NCI-H1105 treated with DMSO at 0.1 percent for 48 hours (cell line): Measurements from ENCODE around the gene NEUROG1.
A peak's percentile ranks its signal among the peaks of the same experiment; 100 is the strongest.
"Not testable (repeated sequence)": the region's sequence is repeated elsewhere in the genome, so short reads cannot be mapped to it uniquely, and the experiment has no call there.

Source experiments
- DNase-seq: peaks from one replicate; lab custom pipeline; 2025; lab: John Stamatoyannopoulos, UW

NEUROG1 gene

GRCh38 chr5:135537271-135537670 lies 1.5 kb upstream of the NEUROG1 start:
- no peak for DNase-seq

GRCh38 chr5:135535420-135535819 lies 344 bp downstream of the NEUROG1 start:
- DNase-seq = no peak

- no peak for DNase-seq
Measured at GRCh38 chr5:135534609-135535419, 950 bp downstream of the NEUROG1 start.

DNA sequence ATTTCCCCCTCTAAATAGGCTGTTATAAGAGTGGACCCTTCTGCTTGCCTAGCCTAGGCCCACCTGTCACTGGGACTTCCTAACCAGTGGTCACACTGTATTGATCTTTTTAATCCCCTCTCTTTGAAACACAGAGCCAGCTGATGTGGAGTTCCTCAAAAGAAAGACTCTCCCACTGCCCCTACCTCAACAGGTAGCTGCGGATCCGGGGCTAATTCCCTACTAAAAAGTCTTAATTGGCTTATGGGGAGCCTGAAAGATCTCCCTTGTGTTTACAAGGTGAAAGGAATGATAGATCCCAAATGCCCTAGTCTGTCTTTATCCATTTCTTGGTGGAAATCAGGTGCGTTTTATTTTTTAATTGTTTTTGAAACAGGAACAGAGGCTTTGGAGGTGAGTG lies 2.0 kb downstream of the NEUROG1 start:
- no peak for DNase-seq

GRCh38 chr5:135533334-135533733 lies 2.4 kb downstream of the NEUROG1 start:
- no peak for DNase-seq

DNA sequence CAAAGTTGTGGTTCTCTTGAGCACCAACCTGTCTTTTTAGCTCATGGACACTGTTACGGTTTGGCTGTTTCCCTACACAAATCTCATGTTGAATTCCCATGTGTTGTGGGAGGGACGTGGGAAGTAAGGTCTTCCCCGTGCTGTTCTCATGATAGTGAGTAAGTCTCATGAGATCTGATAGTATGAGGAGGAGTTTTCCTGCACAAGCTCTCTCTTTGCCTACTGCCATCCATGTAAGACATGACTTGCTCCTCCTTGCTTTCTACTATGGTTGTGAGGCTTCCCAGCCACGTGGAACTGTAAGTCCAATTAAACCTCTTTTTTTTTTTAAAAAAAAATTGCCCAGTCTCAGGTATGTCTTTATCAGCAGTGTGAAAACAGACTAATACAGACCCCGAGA lies 6.2 kb downstream of the NEUROG1 start:
- DNase-seq = not testable (repeated sequence)

- no peak for DNase-seq
Measured at GRCh38 chr5:135526924-135527323, 8.8 kb downstream of the NEUROG1 start.

DNA sequence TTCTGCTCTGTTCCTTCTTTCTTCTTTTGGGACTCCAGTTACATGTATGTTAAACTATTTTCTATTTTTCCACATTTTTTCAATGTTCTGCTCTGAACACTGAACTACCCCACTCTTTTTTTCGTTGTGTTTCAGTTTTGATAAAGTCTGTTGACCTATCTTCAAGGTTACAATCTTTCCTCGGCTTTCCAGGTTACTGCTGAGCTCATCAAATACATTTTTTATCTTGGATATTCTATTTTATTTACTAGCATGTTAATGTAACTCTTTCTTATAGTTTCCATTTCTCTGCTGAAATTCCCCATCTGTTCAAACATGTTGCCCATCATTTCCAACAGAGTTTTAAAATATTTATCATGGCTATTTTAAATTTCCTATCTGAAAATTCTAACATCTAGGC lies 13.8 kb downstream of the NEUROG1 start:
- DNase-seq = no peak

- no peak for DNase-seq
Measured at GRCh38 chr5:135517631-135518030, 18.1 kb downstream of the NEUROG1 start.

DNA sequence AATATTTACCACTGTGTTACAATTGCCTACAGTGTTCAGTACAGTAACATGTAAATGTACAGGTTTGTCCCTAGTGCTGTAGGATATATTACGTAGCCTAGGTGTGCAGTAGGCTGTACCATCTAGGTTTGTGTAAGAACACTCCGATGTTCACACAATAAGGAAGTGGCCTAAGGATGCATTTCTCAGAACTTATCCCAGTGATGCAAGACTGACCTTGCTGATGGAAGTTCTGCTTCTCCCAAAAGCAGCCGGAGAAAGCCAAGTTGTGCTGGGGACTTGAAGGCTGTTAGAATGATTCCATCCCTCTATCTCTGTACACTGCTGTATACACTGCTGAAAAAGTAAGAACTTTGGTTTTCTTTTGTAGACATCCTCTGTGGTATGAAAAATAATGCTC lies 21.6 kb downstream of the NEUROG1 start:
- no peak for DNase-seq

GRCh38 chr5:135511761-135512575 lies 23.8 kb downstream of the NEUROG1 start:
- DNase-seq = peak; percentile 71

DNA sequence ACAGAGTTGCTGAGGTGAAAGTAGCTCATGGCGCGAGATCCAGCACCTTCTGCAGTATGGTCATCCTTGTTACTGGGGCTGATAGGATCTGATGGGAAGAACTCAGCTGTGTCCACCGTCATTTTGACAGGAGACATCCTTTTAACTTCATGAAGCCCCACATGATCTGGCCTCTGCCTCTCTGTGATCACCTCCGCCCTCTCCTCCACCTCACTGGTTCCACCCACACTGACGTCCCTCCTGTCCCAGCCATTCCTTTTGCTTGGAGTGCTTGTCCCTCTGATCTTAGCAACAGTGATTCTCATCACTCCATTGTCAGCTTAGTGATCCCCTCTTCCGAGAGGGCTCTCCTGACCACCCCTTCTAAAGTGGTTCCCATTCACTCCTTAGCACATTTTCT lies 25.8 kb downstream of the NEUROG1 start:
- no peak for DNase-seq

DNA sequence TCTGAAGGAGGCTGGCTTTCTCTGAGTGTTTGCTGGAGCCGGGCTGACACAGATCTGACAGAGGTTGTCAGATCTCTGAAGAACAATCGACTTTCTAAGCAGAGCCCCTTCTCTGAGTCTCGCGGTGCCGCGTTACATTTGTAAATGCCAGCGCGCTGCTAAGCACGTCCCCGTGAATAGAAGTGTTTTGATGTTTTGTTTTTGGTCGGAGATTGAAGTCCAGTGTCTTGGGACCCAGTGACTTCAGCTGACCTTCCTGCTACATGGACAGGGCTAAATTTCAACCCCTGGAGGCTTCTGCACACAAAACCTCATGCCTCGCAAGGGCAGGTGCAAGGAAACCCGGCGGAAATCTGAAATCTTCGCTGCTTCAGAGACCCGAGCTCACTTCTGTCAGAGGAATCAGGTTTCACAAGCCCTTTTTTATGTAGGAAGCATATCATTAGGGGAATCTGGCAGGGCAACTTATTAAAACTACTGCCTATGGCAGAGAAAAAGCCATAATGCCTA lies 27.2 kb downstream of the NEUROG1 start:
- no peak for DNase-seq

GRCh38 chr5:135505973-135506372 lies 29.8 kb downstream of the NEUROG1 start:
- peak; percentile 33 for DNase-seq

- DNase-seq = no peak
Measured at GRCh38 chr5:135504376-135504775, 31.4 kb downstream of the NEUROG1 start.

DNA sequence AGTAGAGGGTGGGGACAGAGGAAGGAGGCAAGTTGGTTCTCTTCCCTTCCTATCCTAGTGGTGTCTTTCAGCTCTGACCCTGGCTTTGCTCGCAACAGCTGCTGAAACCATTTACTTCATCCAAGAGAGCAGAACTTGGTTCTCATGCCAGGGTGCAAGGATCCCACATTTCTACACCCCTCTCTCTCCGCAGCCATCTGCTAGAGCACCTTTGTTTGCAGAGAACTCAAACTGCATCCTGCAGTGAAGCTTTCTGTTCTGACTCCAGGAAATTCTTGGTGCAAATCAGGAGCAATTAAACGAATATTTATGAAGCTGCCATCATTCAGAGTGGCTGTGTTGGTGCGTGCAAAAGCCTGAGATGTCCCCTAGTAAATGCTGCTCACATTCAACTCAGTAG lies 31.9 kb downstream of the NEUROG1 start:
- no peak for DNase-seq

GRCh38 chr5:135502836-135503520 lies 32.8 kb downstream of the NEUROG1 start:
- DNase-seq = no peak

DNA sequence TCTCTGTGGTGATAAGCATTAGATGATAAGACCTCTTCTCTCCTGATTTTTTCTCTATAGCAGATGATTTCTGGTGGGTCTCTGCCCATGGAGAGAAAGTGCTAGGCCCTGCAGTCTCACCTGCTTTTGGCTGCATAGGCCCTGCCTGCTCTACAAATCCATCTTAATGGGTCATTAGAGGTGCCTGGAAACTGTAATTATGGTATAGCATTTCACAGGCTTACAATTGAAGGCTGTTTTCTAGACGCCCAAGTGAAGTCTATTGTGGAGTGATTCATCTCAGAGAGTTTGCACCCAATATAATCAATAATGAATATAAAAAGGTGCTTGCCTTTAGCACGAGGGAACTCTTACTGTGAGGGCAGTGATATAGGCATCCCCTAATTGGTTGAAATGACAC lies 33.8 kb downstream of the NEUROG1 start:
- DNase-seq = peak; percentile 70

DNA sequence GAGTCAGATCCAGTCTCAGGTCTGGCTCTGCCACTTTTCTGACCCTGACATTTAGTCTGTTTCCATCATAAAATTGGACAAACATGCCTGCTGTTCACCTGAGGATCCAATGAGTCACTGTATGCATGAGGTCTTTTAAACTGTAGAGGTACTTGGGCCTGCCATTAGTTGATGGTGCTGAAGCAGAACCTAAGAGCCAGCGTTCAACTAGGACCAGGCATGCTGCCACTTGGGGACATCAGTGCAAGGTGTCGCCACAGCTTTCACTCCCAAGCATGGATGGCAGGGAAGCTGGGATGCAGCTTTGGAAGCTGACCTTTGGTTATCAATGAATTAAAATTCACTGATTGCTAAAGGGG lies 37.1 kb downstream of the NEUROG1 start:
- no peak for DNase-seq

- no peak for DNase-seq
Measured at GRCh38 chr5:135497971-135498636, 37.7 kb downstream of the NEUROG1 start.

DNA sequence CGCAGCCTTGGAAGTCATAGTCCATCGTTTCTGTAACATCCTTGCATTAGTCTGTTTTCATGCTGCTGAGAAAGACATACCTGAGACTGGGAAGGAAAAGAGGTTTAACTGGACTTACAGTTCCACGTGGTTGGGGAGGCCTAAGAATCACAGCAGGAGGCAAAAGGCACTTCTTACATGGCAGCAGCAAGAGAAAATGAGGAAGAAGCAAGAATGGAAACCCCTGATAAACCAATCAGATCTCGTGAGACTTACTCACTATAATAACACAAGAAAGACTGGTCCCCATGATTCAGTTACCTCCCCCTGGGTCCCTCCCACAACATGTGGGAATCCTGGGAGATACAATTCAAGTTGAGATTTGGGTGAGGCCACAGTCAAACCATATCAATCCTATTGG lies 40.2 kb downstream of the NEUROG1 start:
- DNase-seq = not testable (repeated sequence)

GRCh38 chr5:135494196-135494595 lies 41.6 kb downstream of the NEUROG1 start:
- no peak for DNase-seq
